ENCODE data around the gene SLC25A24.

DNA sequence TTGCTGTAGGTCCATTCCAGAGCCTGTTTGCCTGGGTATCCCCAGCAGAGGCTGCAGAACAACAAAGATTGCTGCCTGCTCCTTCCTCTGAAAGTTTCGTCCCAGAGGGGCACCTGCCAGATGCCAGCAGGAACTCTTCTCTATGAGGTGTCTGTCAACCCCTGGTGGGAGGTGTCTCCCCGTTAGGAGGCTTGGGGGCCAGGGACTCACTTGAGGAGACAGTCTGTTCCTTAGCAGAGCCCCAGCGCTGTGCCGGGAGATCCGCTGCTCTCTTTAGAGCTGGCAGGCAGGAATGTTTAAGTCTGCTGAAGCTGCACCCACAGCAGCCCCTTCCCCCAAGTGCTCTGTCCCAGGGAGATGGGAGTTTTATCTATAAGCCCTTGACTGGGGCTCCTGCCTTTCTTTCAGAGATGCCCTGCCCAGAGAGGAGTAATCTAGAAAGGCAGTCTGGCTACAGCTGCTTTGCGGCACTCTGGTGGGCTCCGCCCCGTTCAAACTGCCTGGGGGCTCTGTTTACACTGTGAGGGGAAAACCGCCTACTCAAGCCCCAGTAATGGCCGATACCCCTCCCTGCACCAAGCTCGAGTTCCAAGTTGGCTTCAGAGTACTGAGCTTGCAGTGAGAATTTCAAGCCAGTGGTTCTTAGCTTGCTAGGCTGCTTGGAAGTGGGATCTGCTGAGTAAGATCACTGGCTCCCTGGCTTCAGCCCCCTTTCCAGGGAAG lies 8.7 kb upstream of the SLC25A24 start:
- TF ChIP-seq YY1 (IDR thresholded peaks at IDR 0.05; ENCODE audit: low read depth, low read length) (no peak), ZZZ3 (IDR thresholded peaks at IDR 0.05; ENCODE audit: control insufficient read depth, insufficient read length, low read depth) (no peak), HDGF (IDR thresholded peaks at IDR 0.05) (no peak)
- TF ChIP-seq, protein P1, sequence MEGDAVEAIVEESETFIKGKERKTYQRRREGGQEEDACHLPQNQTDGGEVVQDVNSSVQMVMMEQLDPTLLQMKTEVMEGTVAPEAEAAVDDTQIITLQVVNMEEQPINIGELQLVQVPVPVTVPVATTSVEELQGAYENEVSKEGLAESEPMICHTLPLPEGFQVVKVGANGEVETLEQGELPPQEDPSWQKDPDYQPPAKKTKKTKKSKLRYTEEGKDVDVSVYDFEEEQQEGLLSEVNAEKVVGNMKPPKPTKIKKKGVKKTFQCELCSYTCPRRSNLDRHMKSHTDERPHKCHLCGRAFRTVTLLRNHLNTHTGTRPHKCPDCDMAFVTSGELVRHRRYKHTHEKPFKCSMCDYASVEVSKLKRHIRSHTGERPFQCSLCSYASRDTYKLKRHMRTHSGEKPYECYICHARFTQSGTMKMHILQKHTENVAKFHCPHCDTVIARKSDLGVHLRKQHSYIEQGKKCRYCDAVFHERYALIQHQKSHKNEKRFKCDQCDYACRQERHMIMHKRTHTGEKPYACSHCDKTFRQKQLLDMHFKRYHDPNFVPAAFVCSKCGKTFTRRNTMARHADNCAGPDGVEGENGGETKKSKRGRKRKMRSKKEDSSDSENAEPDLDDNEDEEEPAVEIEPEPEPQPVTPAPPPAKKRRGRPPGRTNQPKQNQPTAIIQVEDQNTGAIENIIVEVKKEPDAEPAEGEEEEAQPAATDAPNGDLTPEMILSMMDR (IDR thresholded peaks at IDR 0.05 in 2 of 3, conservative IDR thresholded peaks at IDR 0.05 in 1 of 3; ENCODE audit: control insufficient read depth in 2 of 3, extremely low read depth in 1 of 3, insufficient read depth in 1 of 3, low read depth in 3 of 3, low read length in 3 of 3) = no peak
